ENCODE data around the gene CLCN3. TPM values are rescaled to one million over a fixed set of nuclear protein-coding genes. Genes with fewer than 3 reads are reported as not detected.

CLCN3 gene
- total and polyA plus RNA-seq, 10 of the 15 experiments (the other 5 are each of a cell fraction or from before 2014, with no cell fraction given) = 4.0 to 22.8 (median 11.8) TPM

DNA sequence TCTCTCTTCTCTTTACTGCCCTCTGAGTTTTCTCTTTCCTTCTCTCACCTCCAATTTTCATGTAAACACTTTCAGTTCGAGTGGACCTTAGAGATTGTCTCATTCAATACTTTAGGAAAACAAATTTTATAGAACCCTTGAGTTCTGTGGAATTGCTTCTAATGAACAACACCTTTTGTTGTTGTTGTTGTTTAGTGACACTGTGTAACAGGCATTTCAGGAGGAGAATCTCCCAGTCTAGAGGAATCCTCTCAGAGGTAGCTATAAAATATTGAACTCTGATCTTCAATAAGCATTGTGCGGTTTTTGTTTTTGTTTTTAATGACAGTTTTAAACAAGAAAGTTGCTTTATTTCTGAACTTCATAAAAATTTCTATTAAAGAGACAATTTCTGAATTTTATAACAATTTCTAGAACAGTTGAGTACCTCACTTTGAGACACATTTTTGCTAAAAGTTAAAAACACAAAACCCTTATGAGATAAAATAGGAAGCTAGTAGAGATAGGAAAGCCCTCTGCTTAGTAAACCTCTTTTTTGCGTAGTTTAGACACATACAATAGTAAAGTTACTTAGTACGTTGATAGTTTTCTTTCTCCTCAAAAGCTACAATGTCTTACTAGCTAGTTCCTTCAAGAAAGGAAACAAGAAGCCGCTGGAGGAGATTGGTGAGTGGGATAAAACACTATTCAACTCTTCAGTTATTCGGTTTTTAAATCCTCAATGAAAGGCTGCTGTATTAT, 38.8 kb downstream of the CLCN3 start (continued):
- TF ChIP-seq, protein P1, sequence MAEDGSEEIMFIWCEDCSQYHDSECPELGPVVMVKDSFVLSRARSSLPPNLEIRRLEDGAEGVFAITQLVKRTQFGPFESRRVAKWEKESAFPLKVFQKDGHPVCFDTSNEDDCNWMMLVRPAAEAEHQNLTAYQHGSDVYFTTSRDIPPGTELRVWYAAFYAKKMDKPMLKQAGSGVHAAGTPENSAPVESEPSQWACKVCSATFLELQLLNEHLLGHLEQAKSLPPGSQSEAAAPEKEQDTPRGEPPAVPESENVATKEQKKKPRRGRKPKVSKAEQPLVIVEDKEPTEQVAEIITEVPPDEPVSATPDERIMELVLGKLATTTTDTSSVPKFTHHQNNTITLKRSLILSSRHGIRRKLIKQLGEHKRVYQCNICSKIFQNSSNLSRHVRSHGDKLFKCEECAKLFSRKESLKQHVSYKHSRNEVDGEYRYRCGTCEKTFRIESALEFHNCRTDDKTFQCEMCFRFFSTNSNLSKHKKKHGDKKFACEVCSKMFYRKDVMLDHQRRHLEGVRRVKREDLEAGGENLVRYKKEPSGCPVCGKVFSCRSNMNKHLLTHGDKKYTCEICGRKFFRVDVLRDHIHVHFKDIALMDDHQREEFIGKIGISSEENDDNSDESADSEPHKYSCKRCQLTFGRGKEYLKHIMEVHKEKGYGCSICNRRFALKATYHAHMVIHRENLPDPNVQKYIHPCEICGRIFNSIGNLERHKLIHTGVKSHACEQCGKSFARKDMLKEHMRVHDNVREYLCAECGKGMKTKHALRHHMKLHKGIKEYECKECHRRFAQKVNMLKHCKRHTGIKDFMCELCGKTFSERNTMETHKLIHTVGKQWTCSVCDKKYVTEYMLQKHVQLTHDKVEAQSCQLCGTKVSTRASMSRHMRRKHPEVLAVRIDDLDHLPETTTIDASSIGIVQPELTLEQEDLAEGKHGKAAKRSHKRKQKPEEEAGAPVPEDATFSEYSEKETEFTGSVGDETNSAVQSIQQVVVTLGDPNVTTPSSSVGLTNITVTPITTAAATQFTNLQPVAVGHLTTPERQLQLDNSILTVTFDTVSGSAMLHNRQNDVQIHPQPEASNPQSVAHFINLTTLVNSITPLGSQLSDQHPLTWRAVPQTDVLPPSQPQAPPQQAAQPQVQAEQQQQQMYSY (CRISPR knock-in tag; IDR thresholded peaks at IDR 0.05) = no peak
- no peak for TF ChIP-seq EP300 (IDR thresholded peaks at IDR 0.05; ENCODE audit: borderline replicate concordance in 1 of 2, control insufficient read depth in 1 of 2, low read depth in 2 of 2, low read length in 2 of 2)
- no peak for TF ChIP-seq MEF2B (IDR thresholded peaks at IDR 0.05; ENCODE audit: partially characterized antibody, poor library complexity, severe bottlenecking)
- TF ChIP-seq CHD1 (IDR thresholded peaks at IDR 0.05; ENCODE audit: low read depth, low read length) = no peak
- no peak for TF ChIP-seq SRF (IDR thresholded peaks at IDR 0.05; ENCODE audit: low read depth in 2 of 2, low read length in 2 of 2)
- TF ChIP-seq, protein P2, sequence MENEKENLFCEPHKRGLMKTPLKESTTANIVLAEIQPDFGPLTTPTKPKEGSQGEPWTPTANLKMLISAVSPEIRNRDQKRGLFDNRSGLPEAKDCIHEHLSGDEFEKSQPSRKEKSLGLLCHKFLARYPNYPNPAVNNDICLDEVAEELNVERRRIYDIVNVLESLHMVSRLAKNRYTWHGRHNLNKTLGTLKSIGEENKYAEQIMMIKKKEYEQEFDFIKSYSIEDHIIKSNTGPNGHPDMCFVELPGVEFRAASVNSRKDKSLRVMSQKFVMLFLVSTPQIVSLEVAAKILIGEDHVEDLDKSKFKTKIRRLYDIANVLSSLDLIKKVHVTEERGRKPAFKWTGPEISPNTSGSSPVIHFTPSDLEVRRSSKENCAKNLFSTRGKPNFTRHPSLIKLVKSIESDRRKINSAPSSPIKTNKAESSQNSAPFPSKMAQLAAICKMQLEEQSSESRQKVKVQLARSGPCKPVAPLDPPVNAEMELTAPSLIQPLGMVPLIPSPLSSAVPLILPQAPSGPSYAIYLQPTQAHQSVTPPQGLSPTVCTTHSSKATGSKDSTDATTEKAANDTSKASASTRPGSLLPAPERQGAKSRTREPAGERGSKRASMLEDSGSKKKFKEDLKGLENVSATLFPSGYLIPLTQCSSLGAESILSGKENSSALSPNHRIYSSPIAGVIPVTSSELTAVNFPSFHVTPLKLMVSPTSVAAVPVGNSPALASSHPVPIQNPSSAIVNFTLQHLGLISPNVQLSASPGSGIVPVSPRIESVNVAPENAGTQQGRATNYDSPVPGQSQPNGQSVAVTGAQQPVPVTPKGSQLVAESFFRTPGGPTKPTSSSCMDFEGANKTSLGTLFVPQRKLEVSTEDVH (IDR thresholded peaks at IDR 0.05; ENCODE audit: low read depth, partially characterized antibody) = no peak
